GM20431 (cell line): ENCODE measurements around the gene CHTOP.
"Not testable (repeated sequence)": the region's sequence is repeated elsewhere in the genome, so short reads cannot be mapped to it uniquely, and the experiment has no call there.

Source experiments
- in situ Hi-C: fragments of 300-500 bp; cut with MseI, MboI; formaldehyde crosslinking; loops from one replicate; pipeline ENCODE4 v1.15.0; 2020; ENCODE audit warnings: low sequenced_read_pairs; ENCODE audit not compliant: unreplicated experiment

Gene CHTOP

GRCh38 chr1:153630384-153630783, 3.5 kb upstream of the CHTOP start:
- in situ Hi-C loops = no loop called here

DNA sequence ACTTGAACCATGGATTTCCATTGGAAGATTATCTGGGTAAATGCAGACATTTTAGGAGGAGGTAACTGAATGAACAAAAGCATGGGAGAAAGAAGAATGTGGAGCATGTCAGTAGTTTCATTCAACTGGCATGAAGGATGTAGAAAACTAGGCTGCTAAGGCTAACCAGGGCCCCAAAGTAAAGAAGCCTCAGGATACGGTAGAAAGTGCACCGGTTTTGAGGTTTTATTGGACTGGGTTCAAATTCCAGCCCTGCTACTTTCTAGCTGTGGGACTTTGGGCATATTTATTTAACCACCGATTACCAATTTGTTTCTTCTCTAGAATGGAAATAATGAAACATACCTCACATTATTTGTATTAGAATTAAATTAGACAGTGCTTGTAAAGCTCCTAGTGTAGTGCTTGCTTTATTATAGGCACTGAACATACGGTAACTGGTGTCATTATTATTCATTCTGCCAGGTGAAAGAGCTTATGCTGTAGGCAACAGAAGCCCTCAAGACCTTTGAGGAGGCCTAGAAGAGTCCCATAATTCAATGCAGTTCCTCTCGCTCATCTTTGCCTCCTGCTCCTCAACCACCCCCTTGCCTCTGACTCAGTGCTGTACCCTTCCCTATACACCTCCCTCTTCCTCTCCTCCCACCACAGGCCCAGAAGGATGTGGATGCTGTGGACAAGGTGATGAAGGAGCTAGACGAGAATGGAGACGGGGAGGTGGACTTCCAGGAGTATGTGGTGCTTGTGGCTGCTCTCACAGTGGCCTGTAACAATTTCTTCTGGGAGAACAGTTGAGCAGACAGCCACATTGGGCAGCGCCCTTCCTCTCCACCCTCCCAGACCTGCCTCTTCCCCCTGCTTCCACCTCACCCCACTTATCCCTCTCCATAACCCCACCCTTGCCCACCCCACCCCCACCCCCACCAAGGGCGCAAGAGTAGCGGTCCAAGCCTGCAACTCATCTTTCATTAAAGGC, 2.5 kb upstream of the CHTOP start:
- in situ Hi-C loops = no loop called here

DNA sequence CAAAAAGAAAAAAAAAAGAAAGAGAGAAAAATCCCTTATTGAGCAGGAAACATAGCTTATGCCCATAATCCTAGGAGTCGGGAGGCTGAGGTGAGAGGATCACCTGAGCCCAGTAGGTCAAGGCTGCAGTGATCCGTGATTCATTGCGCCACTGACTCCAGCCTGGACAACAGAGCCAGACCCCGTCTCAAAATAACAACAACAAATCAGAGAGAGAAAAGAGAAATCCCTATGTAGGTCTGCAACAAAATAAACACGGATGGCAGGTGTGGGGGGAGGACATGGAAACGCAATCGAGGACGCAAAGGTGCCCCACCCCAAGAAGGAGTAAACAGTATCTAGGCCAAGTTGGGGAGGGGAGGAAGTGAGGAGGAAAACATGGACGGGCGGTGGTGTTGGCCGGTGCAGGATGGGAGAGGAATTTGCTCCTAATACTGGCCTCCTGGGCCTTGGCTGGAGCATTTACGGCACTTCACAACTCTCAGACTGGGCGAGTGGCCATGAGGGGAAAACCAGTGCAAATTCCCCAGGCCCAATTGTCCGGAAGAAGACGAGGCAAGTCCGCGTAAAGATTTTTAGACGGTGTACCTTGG, 609 bp upstream of the CHTOP start:
- in situ Hi-C loops = no loop called here

DNA sequence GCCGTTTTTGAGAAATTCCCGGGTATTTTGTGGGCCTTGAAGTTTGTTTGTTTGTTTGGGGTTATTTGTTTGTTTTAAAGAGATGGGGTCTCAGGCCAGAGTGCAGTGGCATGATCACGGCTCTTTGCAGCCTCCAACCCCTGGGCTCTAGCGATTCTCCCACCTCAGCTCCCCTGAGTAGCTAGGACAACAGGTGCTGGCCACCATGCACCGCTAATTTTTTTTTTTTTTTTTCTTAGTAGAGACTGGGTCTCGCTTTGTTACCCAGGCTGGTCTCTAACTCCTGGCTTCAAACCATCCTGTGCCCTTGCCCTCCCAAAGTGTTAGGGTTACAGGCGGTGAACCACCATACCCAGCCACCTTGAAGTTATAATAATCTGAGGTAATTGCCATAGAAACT, 2.0 kb downstream of the CHTOP start:
- in situ Hi-C loops = no loop called here

DNA sequence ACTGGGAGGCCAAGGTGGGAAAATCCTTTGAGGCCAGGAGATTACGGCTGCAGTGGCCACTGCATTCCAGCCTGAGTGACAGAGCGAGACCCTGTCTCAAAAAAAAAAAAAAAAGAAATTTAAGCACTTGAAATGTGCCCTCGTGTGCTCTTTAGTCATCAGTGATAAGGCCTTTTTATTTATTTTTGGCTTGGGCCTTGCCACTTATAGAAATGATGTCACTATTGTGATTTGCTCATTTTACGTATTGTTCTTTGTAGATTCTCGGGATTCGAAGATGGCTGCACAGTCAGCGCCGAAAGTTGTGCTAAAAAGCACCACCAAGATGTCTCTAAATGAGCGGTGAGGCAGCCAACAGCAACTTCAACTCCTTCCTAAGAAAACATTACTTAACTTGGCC, 2.4 kb downstream of the CHTOP start:
- in situ Hi-C loops = no loop called here

GRCh38 chr1:153638261-153638660, 4.4 kb downstream of the CHTOP start:
- in situ Hi-C loops = no loop called here

DNA sequence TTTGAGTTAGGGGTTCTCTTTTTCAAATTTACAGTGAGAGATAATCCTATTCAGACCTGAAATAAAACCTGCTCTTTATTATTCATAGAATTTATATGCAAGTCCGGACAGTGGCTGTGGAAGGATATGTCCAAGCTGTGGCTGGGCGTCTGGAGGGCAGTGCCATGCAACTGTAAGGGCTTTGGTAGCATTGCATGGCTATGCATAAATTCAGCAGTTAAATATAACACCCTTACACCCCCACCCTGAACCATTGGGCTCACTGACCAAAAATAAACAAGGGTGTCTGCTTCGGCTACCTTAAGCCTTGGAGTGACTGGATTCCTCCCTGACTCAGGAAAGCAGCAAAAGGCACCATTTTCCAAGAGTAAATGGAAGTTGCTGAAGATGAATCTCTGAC, 5.4 kb downstream of the CHTOP start:
- in situ Hi-C loops = no loop called here

DNA sequence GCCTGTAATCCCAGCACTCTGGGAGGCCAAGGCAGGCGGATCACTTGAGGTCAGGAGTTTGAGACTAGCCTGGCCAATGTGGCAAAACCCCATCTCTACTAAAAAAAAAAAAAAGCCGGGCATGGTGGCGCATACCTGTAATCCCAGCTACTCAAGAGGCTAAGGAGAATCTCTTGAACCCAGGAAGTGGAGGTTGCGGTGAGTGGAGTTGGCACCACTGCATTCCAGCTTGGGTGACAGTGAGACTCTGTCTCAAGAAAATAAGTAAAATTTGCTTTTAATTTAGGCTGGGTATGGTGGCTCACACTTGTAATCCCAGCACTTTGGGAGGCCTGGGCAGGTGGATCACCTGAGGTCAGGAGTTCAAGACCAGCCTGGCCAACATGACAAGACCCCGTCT, 6.3 kb downstream of the CHTOP start:
- in situ Hi-C loops = not testable (repeated sequence)

DNA sequence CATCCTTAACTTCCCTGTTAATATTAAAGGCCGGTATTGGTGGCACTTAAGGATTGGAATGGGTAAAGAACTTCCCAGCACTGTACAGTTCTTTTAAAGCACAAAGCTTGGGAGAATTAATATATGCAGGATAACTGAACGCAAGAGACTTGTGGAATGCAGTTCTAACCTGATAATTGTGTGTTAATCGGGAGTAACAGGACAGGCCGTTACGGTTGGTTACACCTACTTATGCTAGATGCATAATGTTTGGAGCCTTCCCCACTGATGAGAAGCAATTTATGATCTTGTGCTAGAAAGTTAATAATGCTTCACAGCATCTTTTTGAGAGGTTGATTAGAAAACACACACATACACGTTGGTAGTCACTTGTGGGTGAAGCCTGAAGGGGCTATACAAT, 7.0 kb downstream of the CHTOP start:
- in situ Hi-C loops = no loop called here

GRCh38 chr1:153642161-153642560, 8.3 kb downstream of the CHTOP start:
- in situ Hi-C loops = no loop called here

- in situ Hi-C loops = no loop called here
These were observed 9.2 kb downstream of the CHTOP start for GRCh38 chr1:153643100-153643499.

DNA sequence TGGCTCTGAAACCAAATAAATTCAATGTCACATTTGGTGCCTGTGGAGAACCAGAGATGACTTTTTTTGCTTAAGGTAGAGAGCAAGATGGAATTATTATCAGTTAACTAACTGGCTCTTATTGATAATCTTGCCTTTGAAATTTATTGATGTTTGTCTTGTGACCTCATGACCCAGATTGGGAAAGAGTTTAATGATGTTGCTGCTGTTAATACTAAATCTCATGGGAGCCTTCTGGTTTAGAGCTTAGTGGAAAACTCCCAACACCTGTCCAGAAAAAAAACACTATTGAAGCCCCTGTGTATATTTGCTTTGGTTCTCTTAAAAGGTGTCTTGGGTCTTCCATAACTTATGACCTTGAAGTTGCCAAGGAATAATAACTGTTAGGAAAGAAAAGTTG, 9.9 kb downstream of the CHTOP start:
- in situ Hi-C loops = no loop called here

GRCh38 chr1:153646672-153647345, 12.9 kb downstream of the CHTOP start:
- in situ Hi-C loops = no loop called here

DNA sequence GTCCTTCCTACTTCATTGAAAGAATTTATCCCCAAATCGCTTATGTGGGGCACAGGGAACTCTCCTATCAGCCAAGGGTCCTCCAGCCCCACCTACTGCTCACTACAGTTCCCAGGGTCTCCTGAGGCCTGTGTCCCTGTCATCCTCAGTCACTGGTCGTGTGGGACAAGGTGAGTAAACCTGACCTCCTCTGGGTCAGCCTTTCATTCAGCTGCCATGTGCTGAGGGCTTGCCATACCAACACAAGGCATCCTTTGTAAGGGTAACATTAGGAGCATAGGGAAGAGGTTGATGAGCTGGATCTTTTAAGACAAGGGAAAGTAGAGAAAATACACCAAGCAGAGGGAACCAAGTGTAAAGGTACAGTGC, 13.5 kb downstream of the CHTOP start:
- in situ Hi-C loops = no loop called here

DNA sequence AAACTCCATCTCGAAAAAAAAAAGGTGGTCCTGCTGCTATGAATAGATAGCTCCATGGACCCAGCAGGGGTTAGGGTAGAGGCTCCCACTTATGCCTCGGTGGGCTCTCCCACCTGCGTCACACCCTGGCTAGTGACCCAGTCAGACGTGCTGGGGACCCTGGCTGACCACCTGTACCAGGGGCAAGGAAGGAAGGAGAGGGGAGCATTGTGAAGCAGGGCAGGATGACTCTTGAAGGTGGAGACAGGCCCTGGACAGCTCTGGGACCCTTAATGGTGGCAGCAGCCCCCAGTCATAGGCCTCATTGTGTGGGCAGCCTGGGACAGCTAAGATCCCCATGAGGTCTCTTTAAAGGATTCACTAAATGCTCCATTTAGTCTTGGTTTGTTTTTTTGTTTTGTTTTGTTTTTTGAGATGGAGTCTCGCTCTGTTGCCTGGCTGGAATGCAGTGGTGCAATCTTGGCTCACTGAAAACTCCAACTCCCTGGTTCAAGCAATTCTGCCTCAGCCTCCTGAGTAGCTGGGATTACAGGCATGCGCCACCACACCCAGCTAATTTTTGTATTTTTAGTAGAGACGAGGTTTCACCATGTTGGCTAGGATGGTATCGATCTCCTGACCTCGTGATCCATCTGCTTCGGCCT, 14.3 kb downstream of the CHTOP start:
- in situ Hi-C loops = no loop called here

GRCh38 chr1:153649137-153649862, 15.4 kb downstream of the CHTOP start:
- in situ Hi-C loops = no loop called here

DNA sequence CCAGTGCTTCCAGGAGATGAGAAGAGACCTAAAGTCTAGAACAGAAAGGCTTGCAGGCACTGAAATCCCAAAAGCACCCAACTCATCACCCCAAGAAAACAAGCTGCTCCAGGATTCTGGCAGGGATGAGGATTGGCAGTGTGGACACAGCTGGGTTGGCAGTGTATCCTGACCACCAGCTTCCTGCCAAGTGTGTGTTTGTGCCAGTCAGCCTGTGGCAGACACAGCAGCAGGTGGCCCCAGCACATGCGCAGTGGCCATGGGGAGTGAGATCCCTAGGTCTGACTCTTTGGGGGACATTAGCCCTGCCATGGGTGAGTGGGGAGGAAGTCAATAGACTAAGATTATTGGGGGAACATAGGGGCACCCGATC, 16.0 kb downstream of the CHTOP start:
- in situ Hi-C loops = loop anchor here (25.0 kb wide), 1 partner anchor 337 kb away; the partner anchor contains the start of genes JTB, RAB13 and RPS27

GRCh38 chr1:153651771-153652170, 17.9 kb downstream of the CHTOP start:
- in situ Hi-C loops = loop anchor here (25.0 kb wide), 1 partner anchor 336 kb away; the partner anchor contains the start of genes JTB, RAB13 and RPS27

- in situ Hi-C loops = loop anchor here (25.0 kb wide), 1 partner anchor 334 kb away; the partner anchor contains the start of genes JTB, RAB13 and RPS27
These were observed 19.1 kb downstream of the CHTOP start for GRCh38 chr1:153652805-153653500.
